Bladder microvascular endothelial cell (primary cell): ENCODE results near the gene ZNF77. TPM values are rescaled to one million over a fixed set of nuclear protein-coding genes. Genes with fewer than 3 reads are reported as not detected.

Source experiments
- total RNA-seq: library from RNA; depleted of rRNA; stranded (reverse); fragments of >200 nt; gene quantifications from 2 replicates; pipeline ENCODE4 v1.2.3, GENCODE V29; 2014

Gene ZNF77
- 5.7 and 5.9 TPM in 2 replicates for total RNA-seq

GRCh38 chr19:2944775-2945574, at the start of gene ZNF77:
Gene ZNF77 (minus strand): TSS chr19:2944971. CDS start chr19:2944840, 131 bp downstream.

DNA sequence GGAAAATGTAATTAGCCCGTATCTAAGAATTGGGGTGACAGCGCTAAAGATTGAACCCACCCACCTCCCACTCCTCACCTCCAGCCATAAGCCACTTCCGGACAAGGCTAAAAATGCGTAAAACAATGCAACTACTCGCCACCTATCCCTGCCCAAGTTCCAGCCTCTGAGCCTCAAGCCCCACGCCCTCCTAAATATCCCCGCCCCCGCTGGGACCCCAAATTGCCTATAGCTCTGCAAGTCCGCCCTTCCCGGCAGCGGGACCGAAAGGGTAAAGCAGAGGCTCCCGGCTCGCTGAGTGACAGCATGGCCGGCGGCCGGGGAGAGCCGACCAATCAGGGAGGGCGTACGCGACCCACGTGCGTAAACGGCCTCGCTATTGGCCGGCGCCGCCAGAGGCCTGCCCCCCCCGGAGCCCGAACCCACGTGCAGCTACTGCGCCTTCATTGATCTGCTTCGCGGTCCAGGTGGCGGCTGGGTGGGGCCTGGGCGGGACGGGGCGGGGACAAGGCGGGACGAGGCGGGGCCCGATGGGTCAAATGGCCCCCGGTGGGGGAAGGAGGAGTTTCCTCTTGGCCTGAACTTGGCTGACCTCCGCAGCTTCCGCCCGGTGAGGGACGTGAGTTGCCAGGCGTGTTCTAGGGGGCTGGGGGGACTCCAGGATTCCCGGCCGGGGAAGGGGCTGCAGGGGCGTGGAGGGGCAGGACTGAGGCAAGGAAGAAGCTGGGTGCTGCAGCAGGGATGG, 32.4 kb upstream of the ZNF77 start, which contains the start of gene TLE6:
TSS of gene TLE6 (plus strand) at position 564 of the 745 bp plus-strand sequence. CDS start 670 bp downstream, outside the sequence.

DNA sequence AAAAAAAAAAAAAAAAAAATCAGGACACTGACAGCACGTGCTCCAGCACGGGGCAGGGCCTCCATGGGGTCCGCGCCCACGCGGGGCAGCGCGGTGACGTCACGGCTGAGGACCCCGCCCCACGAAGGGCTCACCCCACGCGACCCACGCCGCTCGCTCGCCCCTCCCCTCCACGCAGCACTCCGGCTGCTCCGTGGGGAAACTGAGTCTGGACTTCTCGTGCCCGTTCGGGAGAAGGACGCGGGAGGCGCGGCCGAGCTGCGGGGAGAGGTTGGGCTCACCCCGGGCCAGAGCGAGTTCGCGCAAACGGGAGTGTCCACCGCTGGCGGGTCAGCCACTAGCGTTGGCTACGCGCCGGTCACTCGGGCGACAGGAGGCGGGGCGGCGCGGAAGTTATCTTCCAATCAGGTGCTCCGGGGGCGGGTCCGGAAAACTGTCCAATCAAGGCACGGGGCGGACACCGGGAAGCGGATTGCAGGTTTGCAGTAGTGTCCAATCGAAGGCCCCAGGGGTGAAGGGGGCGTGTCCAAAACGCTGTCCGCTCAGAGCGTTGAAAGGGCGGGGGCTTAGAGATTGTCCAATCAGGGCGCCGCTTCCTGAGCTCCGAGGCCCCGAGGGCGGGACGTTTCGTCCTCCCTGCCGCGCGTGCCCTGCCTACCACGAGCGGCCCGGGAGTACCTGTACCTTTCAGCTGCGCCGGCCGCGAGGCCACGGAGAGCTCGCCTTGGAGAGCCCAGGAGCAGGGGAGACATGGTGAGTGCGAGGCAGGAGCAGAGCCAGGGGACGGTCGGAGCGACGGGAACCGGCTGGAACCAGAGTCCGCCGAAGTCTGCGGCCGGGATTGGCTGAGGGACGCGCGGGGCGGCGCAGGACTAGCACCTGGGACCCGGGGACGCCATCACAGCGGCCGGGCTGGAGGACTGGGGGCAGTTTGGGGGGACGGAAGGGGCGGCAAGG, 44.2 kb downstream of the ZNF77 start, which contains the start of gene ZNF57:
TSS of gene ZNF57 (plus strand) at position 633 of the 957 bp plus-strand sequence. CDS start at position 751, 118 bp downstream.

Other genes starting within 250 kb of the ZNF77 start
- gene GNG7, start 242.3 kb downstream of the ZNF77 start, total RNA-seq, result 0.49 and 2.1 TPM in 2 replicates
- gene DIRAS1, start 223.6 kb downstream of the ZNF77 start, total RNA-seq, result under 0.01 and 0.19 TPM in 2 replicates
- gene SLC39A3, start 205.0 kb downstream of the ZNF77 start, total RNA-seq, result 15.7 and 21.1 TPM in 2 replicates
- 26.6 and 38.5 TPM in 2 replicates for gene SGTA, start 161.7 kb downstream of the ZNF77 start, total RNA-seq
- 79.0 and 115 TPM in 2 replicates for gene THOP1, start 159.5 kb downstream of the ZNF77 start, total RNA-seq
- gene ZNF554, start 125.1 kb downstream of the ZNF77 start, total RNA-seq, result 2.3 and 3.3 TPM in 2 replicates
- gene ZNF555, start 103.5 kb downstream of the ZNF77 start, total RNA-seq, result 2.9 and 7.9 TPM in 2 replicates
- not detected in 2 replicates for gene ZNF556, start 77.6 kb downstream of the ZNF77 start, total RNA-seq
- 4.6 and 4.7 TPM in 2 replicates for gene ZNF57, start 44.0 kb downstream of the ZNF77 start, total RNA-seq
- 0.97 and 3.0 TPM in 2 replicates for gene TLE6, start 32.6 kb upstream of the ZNF77 start, total RNA-seq
- gene TLE2, start 84.3 kb upstream of the ZNF77 start, total RNA-seq, result 13.4 and 32.9 TPM in 2 replicates
- 83.4 and 158 TPM in 2 replicates for gene TLE5, start 117.5 kb upstream of the ZNF77 start, total RNA-seq
- 61.0 and 88.1 TPM in 2 replicates for gene GNA11, start 149.4 kb upstream of the ZNF77 start, total RNA-seq
- gene GNA15, start 191.1 kb upstream of the ZNF77 start, total RNA-seq, result under 0.01 and 0.06 TPM in 2 replicates
- 0.06 and 3.6 TPM in 2 replicates for gene S1PR4, start 233.8 kb upstream of the ZNF77 start, total RNA-seq
- gene NCLN, start 241.0 kb upstream of the ZNF77 start, total RNA-seq, result 27.5 and 66.3 TPM in 2 replicates